ENCODE results near the gene CFP. TPM values are rescaled to one million over a fixed set of nuclear protein-coding genes. Genes with fewer than 3 reads are reported as not detected.
"Not testable (repeated sequence)": the region's sequence is repeated elsewhere in the genome, so short reads cannot be mapped to it uniquely, and the experiment has no call there.

CFP gene
- total RNA-seq: 10 to 100 TPM in 1 of 2 donors, 1 to 10 TPM in 1; 3.9 to 10.9 TPM
- long read RNA-seq, transcript CFP-203 (9 exons, 1,592 nt): major isoform, 6 of 7 reads
- long read RNA-seq, partial matches to known transcripts: 0 of 7 reads
- long read RNA-seq, other reads (novel, unspliced or antisense): 1 of 7 reads

DNA sequence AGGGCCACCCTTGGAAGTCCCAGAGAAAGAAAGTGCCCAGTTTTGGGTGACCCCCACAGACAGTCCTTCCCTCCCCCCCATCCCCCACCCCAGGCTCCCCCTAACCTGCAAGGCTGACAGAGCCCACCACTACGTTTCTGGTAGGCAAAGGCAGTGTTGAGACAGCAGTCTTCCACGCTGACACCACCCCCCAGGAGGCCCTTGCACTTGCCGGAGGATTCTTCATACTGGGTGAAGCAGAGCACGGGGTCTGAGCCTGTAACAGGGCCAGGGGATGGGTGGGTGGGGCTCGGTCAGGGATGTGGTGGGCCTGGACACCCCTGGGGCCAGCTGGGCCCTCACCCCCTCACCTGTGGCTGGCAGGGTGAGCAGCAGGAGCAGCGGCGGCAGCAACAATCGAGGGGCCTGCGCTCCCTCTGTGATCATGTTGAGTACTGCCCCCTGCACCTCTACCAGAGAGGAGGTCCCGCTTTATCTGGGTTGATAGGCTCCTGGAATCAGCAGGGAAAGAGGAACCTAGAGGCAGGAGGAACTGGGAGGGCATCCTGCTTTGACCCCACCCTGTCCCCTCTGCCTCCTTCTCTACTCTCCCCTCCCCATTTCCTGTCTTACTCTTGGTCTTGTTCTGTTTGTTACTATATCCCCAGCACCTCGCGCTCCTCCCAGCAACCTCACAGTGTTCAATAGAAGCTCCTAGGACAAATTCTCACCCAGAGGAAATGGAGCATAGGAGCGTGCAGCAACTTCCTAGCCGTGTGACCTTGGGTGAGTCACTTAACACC is at the start of gene CFP:
Gene CFP, minus strand, starts transcription at position 512 of the 782 bp plus-strand sequence. Its CDS starts 86 bp downstream, at position 426.
- intact Hi-C loops (cut with DNase I): loop anchor here in 1 of 2 donors (10.0 kb wide), 1 partner anchor 65 kb away; the partner anchor contains the start of gene ARAF
- peak in 1 of 2 donors; percentile 47 for ATAC-seq
- no peak for DNase-seq

DNA sequence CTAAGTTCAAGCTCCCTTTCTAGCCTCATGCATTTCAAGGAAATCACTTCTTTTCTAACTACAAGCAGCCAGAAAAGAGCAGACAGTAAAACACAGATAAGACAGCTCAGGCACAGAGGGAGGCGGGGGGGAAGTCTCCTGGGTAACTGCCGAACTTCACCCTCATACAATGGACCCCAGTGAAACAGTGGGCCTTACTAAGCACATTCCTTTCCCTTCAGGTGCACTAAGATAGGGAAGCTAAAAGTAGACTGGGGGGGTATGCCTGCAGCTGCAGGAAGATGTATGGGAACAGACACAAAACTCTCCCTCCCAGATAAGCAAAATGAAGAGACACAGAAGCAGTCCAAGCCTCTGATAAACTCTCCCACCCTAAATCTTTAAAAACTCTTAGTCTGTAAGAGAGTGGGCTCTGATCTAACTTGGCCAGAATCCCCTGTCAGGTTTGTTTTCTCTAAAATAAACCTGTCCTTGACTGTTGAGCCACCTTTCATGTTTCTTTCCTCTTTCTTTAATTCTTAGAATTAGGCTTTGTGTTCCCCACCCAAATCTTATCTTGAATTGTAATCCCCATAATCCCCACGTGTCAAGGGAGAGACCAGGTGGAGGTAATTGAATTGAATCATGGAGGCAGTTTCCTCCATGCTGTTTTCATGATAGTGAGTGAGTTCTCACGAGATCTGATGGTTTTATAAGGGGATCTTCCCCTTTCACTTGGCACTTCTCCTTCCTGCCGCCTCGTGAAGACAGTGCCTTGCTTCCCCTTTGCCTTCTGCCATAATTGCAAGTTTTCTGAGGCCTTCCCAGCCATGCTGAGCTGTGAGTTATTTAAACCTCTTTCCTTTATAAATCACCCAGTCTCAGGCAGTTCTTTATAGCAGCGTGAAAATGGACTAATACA is 46.5 kb upstream of the CFP start:
- ATAC-seq; intact Hi-C loops (cut with DNase I); DNase-seq: not testable (repeated sequence)

DNA sequence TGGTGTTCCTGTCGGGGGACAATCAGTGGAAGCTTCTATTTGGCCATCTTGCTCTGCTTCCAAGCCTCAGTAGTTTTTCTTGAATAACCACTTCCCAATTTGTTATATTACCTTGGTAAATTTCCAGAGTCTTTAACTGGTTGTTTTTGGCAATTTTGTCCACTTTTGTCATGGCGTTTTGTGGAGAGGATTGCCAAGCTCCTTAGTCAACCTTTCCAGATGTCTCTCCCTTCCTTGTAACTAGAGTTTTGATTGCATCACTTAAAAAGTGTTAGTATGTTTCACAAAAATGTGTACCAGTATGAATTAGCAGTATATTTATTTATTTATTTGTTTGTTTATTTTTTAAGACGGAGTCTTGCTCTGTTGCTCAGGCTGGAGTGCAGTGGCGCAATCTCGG is 45.0 kb upstream of the CFP start:
- intact Hi-C loops (cut with DNase I): no loop called here
- ATAC-seq: no peak

DNA sequence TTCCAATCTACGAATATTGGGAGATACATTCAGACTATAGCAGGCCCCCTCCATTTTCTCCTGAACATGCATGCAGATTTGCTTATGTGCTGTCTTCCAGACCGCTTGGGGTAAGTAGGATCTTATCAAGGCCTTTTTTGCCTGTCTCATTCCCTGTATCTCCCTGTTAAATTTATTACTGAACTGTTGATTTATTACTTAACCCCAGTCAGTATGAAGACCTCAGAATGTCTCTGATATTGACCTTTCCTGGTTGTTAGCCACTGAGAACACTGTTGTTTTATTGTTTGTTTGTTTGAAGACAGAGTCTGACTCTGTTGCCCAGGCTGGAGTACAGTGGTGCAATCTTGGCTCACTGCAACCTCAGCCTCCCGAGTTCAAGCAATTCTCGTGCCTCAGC is 36.1 kb upstream of the CFP start:
- intact Hi-C loops (cut with DNase I); ATAC-seq; DNase-seq: not testable (repeated sequence)

More for the DNA sequence above, 45.0 kb upstream of the CFP start:
- DNase-seq: no peak

DNA sequence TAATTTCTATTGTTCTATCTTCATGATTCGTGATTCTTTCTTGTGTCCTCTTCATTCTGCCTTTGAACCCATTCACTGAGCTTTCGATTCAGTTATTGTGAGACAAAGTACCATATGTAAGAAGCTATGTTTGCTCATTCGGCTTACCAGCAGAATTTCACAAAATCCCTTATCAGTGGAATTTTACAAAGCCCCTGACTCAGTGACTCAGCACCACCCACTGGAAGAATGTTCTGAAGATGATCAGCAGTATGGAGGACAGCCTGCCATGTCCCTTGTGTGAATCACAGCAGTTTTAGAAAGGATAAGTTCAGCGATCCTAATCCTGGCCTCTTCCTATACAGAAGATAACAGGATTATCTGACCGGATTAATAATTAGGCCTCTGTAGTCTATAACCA is 35.0 kb upstream of the CFP start:
- intact Hi-C loops (cut with DNase I): no loop called here
- DNase-seq (no peak), ATAC-seq (no peak)

DNA sequence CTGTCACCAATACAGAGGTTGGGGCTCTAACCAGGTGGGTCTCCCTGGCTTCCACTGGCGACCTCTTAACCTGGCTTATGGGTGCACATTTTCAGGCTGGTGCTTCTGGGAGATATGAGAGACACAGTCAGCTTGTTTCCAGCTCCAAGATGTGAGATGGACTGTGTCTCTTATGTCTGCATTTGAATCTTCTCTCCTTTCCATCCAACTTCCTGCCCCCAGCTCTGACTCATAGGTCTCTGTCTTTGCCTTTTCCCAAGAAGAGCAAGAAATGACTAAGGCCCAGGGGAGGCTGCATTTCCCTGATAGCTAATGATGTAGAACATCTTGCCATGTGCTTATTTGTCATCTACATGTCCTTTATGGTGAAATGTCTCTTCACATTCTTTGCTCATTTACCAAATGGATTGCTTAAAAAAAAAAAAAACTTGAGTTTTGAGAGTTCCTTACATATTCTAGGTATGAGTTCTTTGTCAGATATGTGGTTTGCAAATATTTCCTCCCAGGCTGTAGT is 32.5 kb upstream of the CFP start:
- intact Hi-C loops (cut with DNase I): no loop called here
- peak in 1 of 2 donors; percentile 6 for ATAC-seq
- DNase-seq: no peak

DNA sequence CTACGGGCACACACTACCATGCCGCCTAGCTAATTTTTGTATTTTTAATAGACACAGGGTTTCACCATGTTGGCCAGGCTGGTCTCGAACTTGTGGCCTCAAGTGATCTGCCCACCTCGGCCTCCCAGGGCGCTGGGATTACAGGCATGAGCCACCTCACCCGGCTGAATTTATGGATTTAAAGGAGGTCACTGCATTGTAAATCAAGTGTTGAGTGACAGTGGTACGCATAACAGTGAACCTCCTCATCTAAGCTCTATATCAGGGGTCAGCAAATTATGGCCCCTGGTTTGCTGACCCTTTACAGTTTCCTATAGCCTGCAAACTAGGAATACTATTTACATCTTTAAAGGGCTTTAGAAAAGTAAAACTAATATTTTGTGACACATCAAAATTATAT is 31.8 kb upstream of the CFP start:
- intact Hi-C loops (cut with DNase I): no loop called here
- DNase-seq: no peak
- ATAC-seq: no peak

DNA sequence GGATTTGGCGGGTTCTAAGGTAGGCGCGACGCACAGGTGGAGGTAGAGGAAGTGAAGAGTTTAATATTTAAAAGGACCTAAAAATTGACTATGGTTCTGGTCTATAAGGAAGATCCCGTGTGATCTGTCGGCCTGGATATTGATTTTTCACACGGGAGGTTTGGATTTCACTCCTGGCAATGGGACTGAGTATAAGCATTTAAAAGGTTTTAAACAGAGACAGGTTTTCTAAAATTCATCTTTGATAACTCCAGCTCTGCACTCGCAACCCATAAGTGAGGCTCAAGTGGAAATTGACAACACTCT is 29.6 kb upstream of the CFP start:
- no peak for ATAC-seq
- intact Hi-C loops (cut with DNase I): loop anchor here in 1 of 2 donors (10.0 kb wide), 1 partner anchor 365 kb away; no protein-coding TSS in a partner anchor
- no peak for DNase-seq

DNA sequence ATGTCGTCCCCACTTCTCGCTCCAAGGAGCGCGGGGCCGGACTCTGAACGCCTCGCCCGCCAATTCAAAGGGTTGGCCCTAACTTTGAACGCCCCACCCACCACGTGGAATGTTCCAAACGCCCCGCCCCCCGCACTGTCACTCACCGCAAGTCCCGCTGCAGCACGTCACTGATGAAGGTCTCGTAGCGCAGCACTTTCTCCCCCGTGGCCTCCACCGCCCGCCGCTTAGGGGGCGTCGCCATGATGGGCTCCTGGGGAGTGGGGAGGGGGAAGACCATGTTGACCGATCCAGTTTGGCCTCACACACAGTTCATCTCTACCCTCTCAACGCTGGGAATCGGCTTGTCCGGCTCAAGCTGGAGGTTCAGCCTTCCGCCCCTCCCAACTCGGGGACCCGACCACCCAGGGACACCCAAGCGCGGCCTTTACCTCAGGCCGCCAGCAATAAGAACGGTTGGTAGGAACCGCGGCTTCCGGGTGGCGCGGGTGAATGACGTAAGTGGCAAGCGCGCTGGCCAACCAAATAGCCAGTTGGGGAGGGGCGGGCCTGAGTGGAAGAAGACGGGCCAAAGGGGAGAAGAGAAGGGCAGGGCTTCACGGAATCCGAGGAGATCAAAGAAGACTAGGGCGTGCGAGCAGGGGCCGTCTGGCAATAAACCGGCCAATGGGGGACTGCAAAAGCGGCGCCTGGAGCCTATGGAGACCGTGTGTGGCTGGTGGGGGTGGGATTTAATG is 29.1 kb upstream of the CFP start, which contains the start of gene UXT:
Gene UXT, minus strand, starts transcription at position 497 of the 737 bp plus-strand sequence. Its CDS starts 253 bp downstream, at position 244.
- DNase-seq (peak; percentile 92), ATAC-seq (peak; percentile 93 to 97)
- intact Hi-C loops (cut with DNase I): loop anchor here in 1 of 2 donors (10.0 kb wide), 1 partner anchor 366 kb away; no protein-coding TSS in a partner anchor

DNA sequence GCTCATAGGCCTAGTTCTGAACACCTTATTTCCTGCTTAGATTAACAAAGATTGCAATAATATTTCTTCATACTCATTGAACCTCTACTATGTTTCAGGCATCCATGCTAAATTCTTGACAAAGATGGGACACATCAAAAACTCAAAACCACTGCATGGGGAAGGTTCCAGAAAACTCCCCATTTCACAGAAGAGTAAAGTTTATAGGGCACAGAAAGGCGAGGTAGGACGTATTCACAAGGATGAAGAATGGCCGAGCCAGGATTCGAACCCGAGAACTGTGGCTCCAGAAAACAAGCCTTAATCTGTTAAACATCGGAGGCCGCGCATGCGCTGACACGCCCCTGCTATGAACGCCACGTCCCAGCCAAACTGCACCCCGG is 28.6 kb upstream of the CFP start:
- no peak for DNase-seq
- intact Hi-C loops (cut with DNase I): loop anchor here in 1 of 2 donors (10.0 kb wide), 1 partner anchor 367 kb away; no protein-coding TSS in a partner anchor
- no peak for ATAC-seq

DNA sequence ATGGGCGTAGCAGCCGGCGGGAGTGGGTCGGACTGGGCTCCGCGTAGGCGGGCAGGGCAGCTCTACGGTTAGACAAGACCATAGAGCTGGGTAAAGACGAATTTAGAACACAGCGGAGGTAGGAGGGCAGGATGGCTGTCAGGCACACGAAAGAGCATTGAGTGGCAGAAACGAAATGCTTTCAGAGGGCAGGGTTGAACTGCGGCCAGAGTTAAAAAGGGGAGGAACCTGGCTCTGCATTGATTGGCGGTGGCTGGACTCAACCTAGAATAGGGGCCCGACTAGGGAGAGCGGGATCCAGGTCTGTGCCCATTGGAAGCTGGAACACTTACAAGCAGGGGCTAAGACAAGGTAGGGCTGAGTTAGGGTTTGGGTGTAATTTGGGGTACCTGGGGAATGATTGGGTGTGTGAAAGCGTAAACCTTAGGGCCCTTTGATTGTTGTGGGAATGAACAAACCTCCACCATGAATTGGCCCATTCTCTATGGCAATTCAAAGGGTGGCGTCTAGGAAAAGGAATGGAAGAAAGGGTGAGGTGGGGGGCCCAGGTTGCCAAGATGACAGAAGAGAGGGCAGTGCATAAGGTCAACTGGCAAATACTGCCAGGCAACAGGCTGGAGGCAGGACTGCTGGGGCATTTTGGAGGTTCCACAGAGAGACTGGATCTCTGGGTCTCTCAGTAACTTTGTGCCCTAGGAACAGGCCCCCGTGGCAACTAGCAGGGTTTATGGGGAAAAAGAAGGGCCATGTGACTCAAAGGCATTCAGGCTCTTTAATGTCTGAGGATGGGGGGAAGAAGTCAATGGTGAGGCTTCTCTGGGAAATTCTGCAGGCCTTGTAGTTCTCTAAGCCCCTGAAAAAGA is 21.5 kb upstream of the CFP start:
- intact Hi-C loops (cut with DNase I): loop anchor here in 1 of 2 donors (10.0 kb wide), 1 partner anchor 374 kb away; no protein-coding TSS in a partner anchor
- DNase-seq: no peak
- ATAC-seq: no peak

DNA sequence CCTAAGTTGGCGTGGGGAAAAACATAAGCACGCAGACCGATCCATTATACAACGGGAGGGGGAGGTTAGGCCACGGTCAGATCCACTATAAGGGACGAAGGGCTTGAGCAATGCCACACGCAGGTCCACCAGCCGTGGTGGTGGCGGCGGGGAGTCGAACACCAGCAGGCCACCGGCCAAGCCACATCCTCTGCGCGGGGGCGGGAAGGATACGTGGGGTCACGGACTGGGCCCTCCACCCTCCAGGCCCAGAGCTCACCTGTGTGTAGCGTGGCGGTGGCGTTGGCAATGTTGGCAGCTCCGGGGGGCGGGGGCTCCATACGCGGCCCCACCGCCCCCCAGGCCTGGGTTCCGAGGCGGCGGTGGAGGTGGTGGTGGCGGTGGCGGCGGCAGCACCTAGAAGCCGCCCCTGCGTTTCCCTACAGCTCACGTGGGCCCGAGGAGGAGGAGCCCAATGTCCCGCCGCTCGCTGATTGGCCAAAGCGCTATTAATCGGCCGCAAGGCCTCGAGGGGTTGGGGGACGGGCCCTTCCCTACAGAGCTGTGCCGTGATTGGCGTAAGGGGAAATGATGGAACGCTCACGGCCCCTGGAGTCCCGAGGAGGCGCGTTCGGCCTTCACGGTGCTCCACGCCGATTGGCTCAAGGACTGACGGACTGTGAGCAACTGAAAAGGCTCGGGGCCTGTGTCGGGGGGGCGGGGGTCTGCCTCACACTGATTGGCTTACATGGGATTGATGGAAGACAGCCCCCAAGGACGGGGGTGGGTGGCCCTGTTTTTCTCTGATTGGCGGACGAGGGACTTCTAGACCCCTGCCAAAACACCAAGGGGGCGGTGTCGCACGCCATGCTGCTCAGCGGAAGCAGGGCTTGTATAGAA is 20.7 kb upstream of the CFP start, which contains the start of gene ELK1:
Gene ELK1, minus strand, starts transcription at position 400 of the 879 bp plus-strand sequence. CDS start 9,122 bp downstream, outside the sequence.
- ATAC-seq (peak; percentile 94 to 98), DNase-seq (peak; percentile 95)
- intact Hi-C loops (cut with DNase I): loop anchor here in 1 of 2 donors (10.0 kb wide), 1 partner anchor 374 kb away; no protein-coding TSS in a partner anchor

DNA sequence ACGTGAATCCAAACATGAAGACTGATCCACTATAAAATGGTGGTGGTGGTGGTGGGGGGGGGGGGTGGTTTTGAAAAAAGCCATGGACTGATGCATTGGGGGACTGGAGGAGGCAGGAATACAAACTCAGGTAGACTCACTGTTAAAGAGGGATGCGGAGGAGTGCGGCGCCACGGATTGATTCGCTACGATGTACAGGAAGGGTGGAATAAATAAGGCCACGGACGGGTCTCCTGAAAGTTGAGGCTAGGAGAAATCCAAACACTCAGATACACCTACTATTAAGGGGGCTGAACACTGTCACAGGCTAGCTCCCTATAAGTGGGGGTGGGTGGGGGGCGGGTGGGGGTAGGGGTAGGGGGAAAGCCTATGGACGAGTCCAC is 20.0 kb upstream of the CFP start:
- DNase-seq (no peak), ATAC-seq (no peak)
- intact Hi-C loops (cut with DNase I): loop anchor here in 1 of 2 donors (10.0 kb wide), 2 partner anchors 375 to 455 kb away; partner anchors contain the start of gene UBA1

DNA sequence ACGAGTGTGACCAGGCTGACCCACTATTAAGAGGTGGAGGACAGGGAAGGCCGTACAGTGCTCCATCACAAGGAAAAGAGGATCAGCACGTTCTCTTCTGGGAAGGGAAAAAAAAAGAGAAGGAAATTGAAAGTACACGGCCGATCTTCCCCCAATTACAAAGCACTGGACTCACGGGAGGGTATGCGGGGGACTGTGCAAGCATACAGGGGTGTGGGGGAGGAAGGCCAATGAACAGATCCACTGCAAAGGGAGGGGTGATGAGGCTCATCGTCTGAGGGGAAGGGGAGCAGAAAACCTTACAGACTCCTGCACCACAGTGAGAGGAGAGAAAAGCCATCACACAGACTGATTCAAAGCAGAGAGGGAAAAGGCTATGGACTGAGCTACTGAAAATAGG is 19.5 kb upstream of the CFP start:
- no peak for ATAC-seq
- intact Hi-C loops (cut with DNase I): loop anchor here in 1 of 2 donors (10.0 kb wide), 1 partner anchor 454 kb away; the partner anchor contains the start of gene UBA1
- DNase-seq: no peak

DNA sequence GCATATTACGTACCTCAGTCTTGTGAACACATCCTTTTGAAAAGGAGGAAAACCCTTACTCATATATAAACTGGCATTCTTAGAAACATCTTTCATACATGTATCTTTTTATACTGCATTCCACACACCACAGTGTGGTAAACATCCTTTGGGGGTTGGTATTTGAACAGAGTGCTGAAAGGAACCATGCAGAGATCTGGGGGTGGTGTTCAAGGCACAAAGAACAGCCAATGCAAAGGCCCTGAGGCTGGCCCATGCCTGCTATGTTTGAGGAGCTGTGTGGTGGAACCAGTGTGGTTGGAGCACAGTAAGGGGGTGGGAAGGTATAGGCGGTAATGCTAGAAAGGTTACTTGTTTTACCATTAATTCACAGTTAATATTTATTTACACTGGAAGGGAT is 18.6 kb upstream of the CFP start:
- no peak for ATAC-seq
- DNase-seq: no peak
- intact Hi-C loops (cut with DNase I): loop anchor here in 1 of 2 donors (10.0 kb wide), 1 partner anchor 454 kb away; the partner anchor contains the start of gene UBA1

DNA sequence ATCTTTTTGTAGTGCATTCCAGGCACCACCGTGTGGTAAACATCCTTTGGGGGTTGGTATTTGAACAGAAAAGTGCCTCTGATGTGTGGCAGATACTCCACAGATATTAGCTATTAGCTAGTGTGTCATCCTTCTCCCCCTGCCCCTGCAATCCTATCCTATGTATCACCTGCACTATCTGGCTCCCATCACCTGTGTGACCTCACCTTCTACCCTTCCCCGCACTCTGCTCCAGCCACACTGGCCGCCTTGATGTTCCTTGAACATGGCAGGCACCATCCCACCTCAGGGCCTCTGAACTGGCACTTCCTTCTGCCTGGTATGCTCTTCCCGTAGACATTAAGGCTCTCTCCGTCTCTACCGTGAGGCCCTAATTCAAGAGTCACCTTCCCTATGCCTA is 16.9 kb upstream of the CFP start:
- no peak for DNase-seq
- no peak for ATAC-seq
- intact Hi-C loops (cut with DNase I): loop anchor here in 1 of 2 donors (10.0 kb wide), 1 partner anchor 452 kb away; the partner anchor contains the start of gene UBA1
